Islet of Langerhans (tissue), 1 donor: Measurements from ENCODE around the gene MTHFD2L.

ENCODE experiments used
- FAIRE-seq: peaks from one replicate; lab custom pipeline; 2011; peaks lifted over from hg19 to GRCh38; lab: Jason Lieb, UNC

The MTHFD2L gene

GRCh38 chr4:74252933-74253332 lies 95.0 kb downstream of the MTHFD2L start:
- no peak for FAIRE-seq

GRCh38 chr4:74254386-74254785 lies 96.5 kb downstream of the MTHFD2L start:
- no peak for FAIRE-seq

- no peak for FAIRE-seq
These were observed 97.2 kb downstream of the MTHFD2L start for GRCh38 chr4:74255096-74255495.

GRCh38 chr4:74258963-74259362 lies 101.0 kb downstream of the MTHFD2L start:
- no peak for FAIRE-seq

- FAIRE-seq, result no peak
These were observed 102.1 kb downstream of the MTHFD2L start for GRCh38 chr4:74260036-74260435.

GRCh38 chr4:74262522-74262921 lies 104.6 kb downstream of the MTHFD2L start:
- no peak for FAIRE-seq

GRCh38 chr4:74263551-74263950 lies 105.6 kb downstream of the MTHFD2L start:
- no peak for FAIRE-seq

GRCh38 chr4:74266081-74266480 lies 108.2 kb downstream of the MTHFD2L start:
- FAIRE-seq, result no peak

- peak; percentile 96 for FAIRE-seq
These were observed 110.2 kb downstream of the MTHFD2L start for GRCh38 chr4:74267998-74268606.

- FAIRE-seq, result no peak
These were observed 110.7 kb downstream of the MTHFD2L start for GRCh38 chr4:74268643-74269042.

GRCh38 chr4:74278490-74278889 lies 120.6 kb downstream of the MTHFD2L start:
- no peak for FAIRE-seq

- no peak for FAIRE-seq
These were observed 121.8 kb downstream of the MTHFD2L start for GRCh38 chr4:74279716-74280115.

GRCh38 chr4:74282926-74283325 lies 125.0 kb downstream of the MTHFD2L start:
- FAIRE-seq, result no peak

GRCh38 chr4:74283614-74284013 lies 125.7 kb downstream of the MTHFD2L start:
- FAIRE-seq, result no peak

- no peak for FAIRE-seq
These were observed 126.1 kb downstream of the MTHFD2L start for GRCh38 chr4:74284053-74284452.

- no peak for FAIRE-seq
These were observed 129.2 kb downstream of the MTHFD2L start for GRCh38 chr4:74287164-74287563.

GRCh38 chr4:74287791-74288190 lies 129.9 kb downstream of the MTHFD2L start:
- no peak for FAIRE-seq

GRCh38 chr4:74291471-74291870 lies 133.6 kb downstream of the MTHFD2L start:
- no peak for FAIRE-seq

- FAIRE-seq, result no peak
These were observed 134.4 kb downstream of the MTHFD2L start for GRCh38 chr4:74292111-74292870.

- no peak for FAIRE-seq
These were observed 135.6 kb downstream of the MTHFD2L start for GRCh38 chr4:74293558-74293957.

GRCh38 chr4:74294681-74295080 lies 136.8 kb downstream of the MTHFD2L start:
- no peak for FAIRE-seq

GRCh38 chr4:74297539-74297938 lies 139.6 kb downstream of the MTHFD2L start:
- FAIRE-seq, result no peak

GRCh38 chr4:74304095-74304625 lies 146.2 kb downstream of the MTHFD2L start:
- no peak for FAIRE-seq

GRCh38 chr4:74305000-74305399 lies 147.1 kb downstream of the MTHFD2L start:
- FAIRE-seq, result no peak
